ENCODE measurements around the gene C1QTNF8.

Gene C1QTNF8

GRCh38 chr16:1071561-1072225 is 24.4 kb downstream of the C1QTNF8 start:
- Histone ChIP-seq H3K9ac (ENCODE audit: low read depth, low read length, poor library complexity) (no peak overlapping the region), H3K27me3 (ENCODE audit: control insufficient read depth in 3 of 3, insufficient read depth in 3 of 3, low read depth in 1 of 3, low read length in 3 of 3) (peaks cover 4 to 56% (median 24%) of the 10 kb centered on the region in 3 experiments), H3K27ac (replicated peaks; ENCODE audit: low read length) (no peak overlapping the region), H3K14ac (ENCODE audit: low read length) (no peak overlapping the region), H3K9me3 (replicated peaks in 1 of 2; ENCODE audit: control insufficient read depth in 2 of 2, insufficient read depth in 1 of 2, low read depth in 1 of 2, low read length in 2 of 2) (no peaks in the 10 kb centered on the region), H2BK5ac (ENCODE audit: low read length) (no peak overlapping the region), H2BK120ac (ENCODE audit: low read depth, low read length) (no peak overlapping the region), H4K8ac (ENCODE audit: low read depth, low read length) (no peak overlapping the region), H3K18ac (ENCODE audit: low read length) (peak overlapping the region; percentile 24), H2BK12ac (ENCODE audit: low read length) (no peak overlapping the region), H3K4ac (ENCODE audit: low read length) (no peak overlapping the region), H4K91ac (ENCODE audit: low read depth, low read length, poor library complexity) (no peak overlapping the region), H2AFZ (ENCODE audit: low read length) (no peak overlapping the region), H3K4me1 (ENCODE audit: control insufficient read depth in 2 of 2, insufficient read depth in 1 of 2, low read depth in 1 of 2, low read length in 2 of 2) (peaks cover 4 to 20% of the 10 kb centered on the region in 2 donors), H3K4me3 (ENCODE audit: low read length in 2 of 2) (no peak overlapping the region), H3K23ac (ENCODE audit: low read depth, low read length, poor library complexity) (no peak overlapping the region), H3K79me1 (ENCODE audit: low read depth, low read length) (no peaks in the 10 kb centered on the region), H2BK15ac (ENCODE audit: low read length) (peak overlapping the region; percentile 67), H3K36me3 (replicated peaks in 1 of 2; ENCODE audit: control insufficient read depth in 2 of 2, insufficient read depth in 2 of 2, low read length in 2 of 2) (no peaks in the 10 kb centered on the region), H3K4me2 (ENCODE audit: insufficient read depth, low read length, poor library complexity, severe bottlenecking) (no peak overlapping the region), H2AK5ac (ENCODE audit: low read depth, low read length) (peak overlapping the region; percentile 92)
- no CpG with 5 or more reads among the region's 30 CpGs for WGBS, 2 donors (ENCODE audit: extremely low coverage in 2 of 2, insufficient read length in 2 of 2, insufficient replicate concordance in 1 of 2)
- no peak for DNase-seq (ENCODE audit: low spot score)

DNA sequence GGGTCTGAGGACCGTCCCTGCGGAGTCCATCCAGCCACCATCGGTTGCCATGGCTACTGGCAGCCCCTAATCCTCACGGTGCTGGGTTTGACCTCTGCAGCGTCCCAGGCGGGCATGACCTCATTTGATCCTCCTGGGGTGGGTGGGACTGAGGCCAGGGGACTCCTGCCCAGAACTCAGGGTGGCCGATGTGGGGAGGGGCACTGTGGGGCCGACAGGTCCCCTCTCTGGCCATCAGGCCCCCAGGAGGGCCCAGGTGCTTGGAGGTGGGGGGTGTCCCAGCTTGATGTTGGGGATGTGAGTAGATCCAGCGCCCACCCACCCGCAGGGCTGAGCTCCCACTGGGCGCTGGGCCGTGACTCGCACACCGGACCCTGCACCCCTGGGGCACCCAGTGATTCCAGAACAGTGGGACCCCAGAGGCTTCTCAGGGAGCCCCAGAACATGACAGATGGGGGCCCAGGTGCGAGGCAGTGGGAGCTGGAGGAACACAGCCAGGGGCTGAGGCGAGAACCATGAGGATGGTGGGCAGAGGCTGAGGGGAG is 25.1 kb downstream of the C1QTNF8 start:
- H2AK5ac ChIP-seq (ENCODE audit: low read depth, low read length) = peak overlapping the region; percentile 97
- peak overlapping the region; percentile 96 for H2BK120ac ChIP-seq (ENCODE audit: low read depth, low read length)
- no peak overlapping the region for H3K27ac ChIP-seq (replicated peaks; ENCODE audit: low read length)
- no peaks in the 10 kb centered on the region for H3K79me1 ChIP-seq (ENCODE audit: low read depth, low read length)
- H3K14ac ChIP-seq (ENCODE audit: low read length) = no peak overlapping the region
- no CpG with 5 or more reads among the region's 16 CpGs for WGBS, 2 donors (ENCODE audit: extremely low coverage in 2 of 2, insufficient read length in 2 of 2, insufficient replicate concordance in 1 of 2)
- H2AFZ ChIP-seq (ENCODE audit: low read length) = no peak overlapping the region
- no peak for DNase-seq (ENCODE audit: low spot score)
- H4K91ac ChIP-seq (ENCODE audit: low read depth, low read length, poor library complexity) = no peak overlapping the region
- H2BK12ac ChIP-seq (ENCODE audit: low read length) = no peak overlapping the region
- no peak overlapping the region for H3K23ac ChIP-seq (ENCODE audit: low read depth, low read length, poor library complexity)
- peaks cover 4 to 56% (median 24%) of the 10 kb centered on the region in 3 experiments for H3K27me3 ChIP-seq (ENCODE audit: control insufficient read depth in 3 of 3, insufficient read depth in 3 of 3, low read depth in 1 of 3, low read length in 3 of 3)
- H3K36me3 ChIP-seq (replicated peaks in 1 of 2; ENCODE audit: control insufficient read depth in 2 of 2, insufficient read depth in 2 of 2, low read length in 2 of 2) = no peaks in the 10 kb centered on the region
- peak overlapping the region; percentile 85 for H3K18ac ChIP-seq (ENCODE audit: low read length)
- H2BK5ac ChIP-seq (ENCODE audit: low read length) = peak overlapping the region; percentile 93
- peak overlapping the region; percentile 21 for H3K9ac ChIP-seq (ENCODE audit: low read depth, low read length, poor library complexity)
- peaks cover 4 to 20% of the 10 kb centered on the region in 2 donors for H3K4me1 ChIP-seq (ENCODE audit: control insufficient read depth in 2 of 2, insufficient read depth in 1 of 2, low read depth in 1 of 2, low read length in 2 of 2)
- H3K4ac ChIP-seq (ENCODE audit: low read length) = no peak overlapping the region
- H3K4me3 ChIP-seq (ENCODE audit: low read length in 2 of 2) = no peak overlapping the region
- H3K9me3 ChIP-seq (replicated peaks in 1 of 2; ENCODE audit: control insufficient read depth in 2 of 2, insufficient read depth in 1 of 2, low read depth in 1 of 2, low read length in 2 of 2) = no peaks in the 10 kb centered on the region
- no peak overlapping the region for H3K4me2 ChIP-seq (ENCODE audit: insufficient read depth, low read length, poor library complexity, severe bottlenecking)
- no peak overlapping the region for H4K8ac ChIP-seq (ENCODE audit: low read depth, low read length)
- H2BK15ac ChIP-seq (ENCODE audit: low read length) = peak overlapping the region; percentile 30

GRCh38 chr16:1070084-1070863 is 25.8 kb downstream of the C1QTNF8 start:
- Histone ChIP-seq H4K91ac (ENCODE audit: low read depth, low read length, poor library complexity) (no peak overlapping the region), H3K14ac (ENCODE audit: low read length) (peak overlapping the region; percentile 21), H3K4me1 (ENCODE audit: control insufficient read depth in 2 of 2, insufficient read depth in 1 of 2, low read depth in 1 of 2, low read length in 2 of 2) (peaks cover 4 to 20% of the 10 kb centered on the region in 2 donors), H3K27ac (replicated peaks; ENCODE audit: low read length) (no peak overlapping the region), H3K9me3 (replicated peaks in 1 of 2; ENCODE audit: control insufficient read depth in 2 of 2, insufficient read depth in 1 of 2, low read depth in 1 of 2, low read length in 2 of 2) (no peaks in the 10 kb centered on the region), H3K23ac (ENCODE audit: low read depth, low read length, poor library complexity) (peak overlapping the region; percentile 55), H2AFZ (ENCODE audit: low read length) (no peak overlapping the region), H3K9ac (ENCODE audit: low read depth, low read length, poor library complexity) (peak overlapping the region; percentile 21), H3K79me1 (ENCODE audit: low read depth, low read length) (no peaks in the 10 kb centered on the region), H2BK120ac (ENCODE audit: low read depth, low read length) (peak overlapping the region; percentile 96), H2BK15ac (ENCODE audit: low read length) (peak overlapping the region; percentile 49), H2BK12ac (ENCODE audit: low read length) (peak overlapping the region; percentile 90), H2BK5ac (ENCODE audit: low read length) (peak overlapping the region; percentile 93), H4K8ac (ENCODE audit: low read depth, low read length) (peak overlapping the region; percentile 82), H3K4ac (ENCODE audit: low read length) (peak overlapping the region; percentile 66), H3K4me2 (ENCODE audit: insufficient read depth, low read length, poor library complexity, severe bottlenecking) (no peak overlapping the region), H2AK5ac (ENCODE audit: low read depth, low read length) (peak overlapping the region; percentile 97), H3K27me3 (ENCODE audit: control insufficient read depth in 3 of 3, insufficient read depth in 3 of 3, low read depth in 1 of 3, low read length in 3 of 3) (peaks cover 4 to 57% (median 24%) of the 10 kb centered on the region in 3 experiments), H3K36me3 (replicated peaks in 1 of 2; ENCODE audit: control insufficient read depth in 2 of 2, insufficient read depth in 2 of 2, low read length in 2 of 2) (no peaks in the 10 kb centered on the region), H3K4me3 (ENCODE audit: low read length in 2 of 2) (no peak overlapping the region), H3K18ac (ENCODE audit: low read length) (peak overlapping the region; percentile 92)
- no CpG with 5 or more reads among the region's 32 CpGs for WGBS, 2 donors (ENCODE audit: extremely low coverage in 2 of 2, insufficient read length in 2 of 2, insufficient replicate concordance in 1 of 2)
- no peak for DNase-seq (ENCODE audit: low spot score)

DNA sequence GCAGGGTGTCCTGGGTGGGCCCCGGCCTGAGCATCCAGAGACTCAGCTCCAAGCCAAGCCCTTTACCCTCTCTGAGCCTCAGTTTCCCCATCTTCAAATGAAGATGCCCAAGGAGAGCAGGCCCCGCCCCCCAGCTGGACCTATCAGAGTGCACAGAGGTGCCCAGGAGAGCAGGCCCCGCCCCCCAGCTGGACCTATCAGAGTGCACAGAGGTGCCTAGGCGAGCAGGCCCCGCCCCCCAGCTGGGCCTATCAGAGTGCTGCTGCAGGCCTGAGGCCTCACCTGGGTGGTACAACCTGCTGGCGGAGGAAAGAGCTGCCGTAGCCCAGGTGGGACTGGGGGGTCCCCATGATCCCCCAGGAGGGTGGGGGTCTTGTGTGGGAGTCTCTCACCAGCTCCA is 26.9 kb downstream of the C1QTNF8 start:
- H3K23ac ChIP-seq (ENCODE audit: low read depth, low read length, poor library complexity) = no peak overlapping the region
- H3K4me3 ChIP-seq (ENCODE audit: low read length in 2 of 2) = no peak overlapping the region
- H3K79me1 ChIP-seq (ENCODE audit: low read depth, low read length) = no peaks in the 10 kb centered on the region
- no peak overlapping the region for H3K4me2 ChIP-seq (ENCODE audit: insufficient read depth, low read length, poor library complexity, severe bottlenecking)
- no peak overlapping the region for H2BK15ac ChIP-seq (ENCODE audit: low read length)
- H3K9me3 ChIP-seq (replicated peaks in 1 of 2; ENCODE audit: control insufficient read depth in 2 of 2, insufficient read depth in 1 of 2, low read depth in 1 of 2, low read length in 2 of 2) = no peaks in the 10 kb centered on the region
- H2AK5ac ChIP-seq (ENCODE audit: low read depth, low read length) = peak overlapping the region; percentile 97
- H3K9ac ChIP-seq (ENCODE audit: low read depth, low read length, poor library complexity) = no peak overlapping the region
- no peak overlapping the region for H4K8ac ChIP-seq (ENCODE audit: low read depth, low read length)
- H3K4me1 ChIP-seq (ENCODE audit: control insufficient read depth in 2 of 2, insufficient read depth in 1 of 2, low read depth in 1 of 2, low read length in 2 of 2) = peaks cover 4 to 20% of the 10 kb centered on the region in 2 donors
- H3K27ac ChIP-seq (replicated peaks; ENCODE audit: low read length) = no peak overlapping the region
- no peaks in the 10 kb centered on the region for H3K36me3 ChIP-seq (replicated peaks in 1 of 2; ENCODE audit: control insufficient read depth in 2 of 2, insufficient read depth in 2 of 2, low read length in 2 of 2)
- H3K27me3 ChIP-seq (ENCODE audit: control insufficient read depth in 3 of 3, insufficient read depth in 3 of 3, low read depth in 1 of 3, low read length in 3 of 3) = peaks cover 4 to 55% (median 24%) of the 10 kb centered on the region in 3 experiments
- no peak overlapping the region for H3K14ac ChIP-seq (ENCODE audit: low read length)
- no peak overlapping the region for H2BK12ac ChIP-seq (ENCODE audit: low read length)
- H3K18ac ChIP-seq (ENCODE audit: low read length) = peak overlapping the region; percentile 92
- no peak overlapping the region for H2AFZ ChIP-seq (ENCODE audit: low read length)
- H2BK120ac ChIP-seq (ENCODE audit: low read depth, low read length) = no peak overlapping the region
- WGBS, 2 donors (ENCODE audit: extremely low coverage in 2 of 2, insufficient read length in 2 of 2, insufficient replicate concordance in 1 of 2) = no CpG with 5 or more reads among the region's 7 CpGs
- H2BK5ac ChIP-seq (ENCODE audit: low read length) = peak overlapping the region; percentile 1
- no peak overlapping the region for H4K91ac ChIP-seq (ENCODE audit: low read depth, low read length, poor library complexity)
- no peak overlapping the region for H3K4ac ChIP-seq (ENCODE audit: low read length)
- DNase-seq (ENCODE audit: low spot score) = no peak

Measured in neuronal stem cell (in vitro differentiated cells).